K562 (cell line): ENCODE data around the gene GGT5. TPM values are rescaled to one million over a fixed set of nuclear protein-coding genes. Genes with fewer than 3 reads are reported as not detected.
A peak's percentile ranks its signal among the peaks of the same experiment; 100 is the strongest.
"Not testable (repeated sequence)": the region's sequence is repeated elsewhere in the genome, so short reads cannot be mapped to it uniquely, and the experiment has no call there.

Experiments used
- ATAC-seq: fragments of 200-7000 bp; cut with Tn5 transposase; 3 replicates; pipeline ENCODE4 v1.9.1; 2020; ENCODE audit warnings: moderate library complexity
- BruUV-seq: library from RNA; stranded (reverse); fragments of 400-500 nt; replicated peaks from 2 replicates; lab custom pipeline; 2021; lab: Mats Ljungman, UMichigan
- CTCF ChIA-PET: fragments of 300-600 bp; formaldehyde crosslinking; extraction: SDS; loops from one replicate; lab custom pipeline; 2021; ENCODE audit warnings: low intra/inter-chr PET ratio; lab: Yijun Ruan, JAX
- POLR2A ChIA-PET: fragments of 300-600, 350-650 bp; sonication (Branson Sonifier 250); formaldehyde crosslinking; extraction: SDS; loops from one replicate; lab custom pipeline; 2021; ENCODE audit warnings: antibody characterized with exemption, inconsistent platforms; lab: Yijun Ruan, JAX
- DNase-seq, 4 experiments: peaks; one replicate each; pipeline versions ENCODE4 v3.0.0 to v3.0.0-alpha.2; 2011 to 2018; ENCODE audit warnings: low spot score in 3 of 4, mixed read lengths in 3 of 4; ENCODE audit errors: extremely low read depth in 1 of 4
- FAIRE-seq: peaks from 2 replicates; lab custom pipeline; 2011; peaks lifted over from hg19 to GRCh38; lab: Jason Lieb, UNC
- H2AFZ ChIP-seq: 2 replicates; pipeline ENCODE4 v1.6.0; 2011; ENCODE audit warnings: low read depth, low read length, control low read depth, inconsistent platforms
- H3K27ac ChIP-seq: fragments of 200-600 bp; 3 replicates; pipeline ENCODE4 v1.8.0; 2011; ENCODE audit warnings: low read depth, mild to moderate bottlenecking, control low read depth, inconsistent platforms, low read length, moderate library complexity, mixed read lengths; ENCODE audit errors: extremely low read depth
- H3K27me3 ChIP-seq, 2 experiments: fragments of 300-600 bp in 1 of 2; 2 replicates in 1 of 2; 3 replicates in 1 of 2; pipeline versions ENCODE4 v1.6.0 to v1.8.0; 2011; ENCODE audit warnings: inconsistent platforms in 2 of 2, low read length in 2 of 2, mild to moderate bottlenecking in 1 of 2, mixed read lengths in 1 of 2, moderate library complexity in 1 of 2; ENCODE audit not compliant: control insufficient read depth in 2 of 2, insufficient read depth in 2 of 2
- H3K36me3 ChIP-seq: fragments of 300-600 bp; 3 replicates; pipeline ENCODE4 v1.8.0; 2011; ENCODE audit warnings: mild to moderate bottlenecking, low read length, inconsistent platforms; ENCODE audit not compliant: control insufficient read depth, insufficient read depth
- H3K4me1 ChIP-seq, 2 experiments: fragments of 200-600 bp in 1 of 2; replicated peaks in 1 of 2; 2 replicates in 1 of 2; 3 replicates in 1 of 2; pipeline versions ENCODE4 v1.5.1 to v1.8.0; 2011; ENCODE audit warnings: inconsistent platforms in 2 of 2, low read length in 2 of 2, mild to moderate bottlenecking in 1 of 2, mixed read lengths in 1 of 2, moderate library complexity in 1 of 2; ENCODE audit not compliant: control insufficient read depth in 2 of 2, insufficient read depth in 2 of 2
- H3K4me2 ChIP-seq: 2 replicates; pipeline ENCODE4 v1.6.1; 2011; ENCODE audit warnings: low read length, control low read depth, inconsistent platforms, mixed read lengths; ENCODE audit not compliant: insufficient read depth
- H3K4me3 ChIP-seq: fragments of 200-600 bp; sonication (generic), shearing (Covaris generic); 2 replicates; pipeline ENCODE4 v1.5.1; 2016; ENCODE audit warnings: control low read depth, inconsistent platforms
- H3K79me2 ChIP-seq: fragments of 200-600 bp; 3 replicates; pipeline ENCODE4 v1.8.0; 2011; ENCODE audit warnings: low read length, inconsistent platforms; ENCODE audit not compliant: control insufficient read depth, insufficient read depth
- H3K9ac ChIP-seq, 2 experiments: 2 replicates each; pipeline versions ENCODE4 v1.6.0 to v1.6.1; 2011; ENCODE audit warnings: low read depth in 2 of 2, low read length in 2 of 2, control low read depth in 1 of 2, inconsistent platforms in 1 of 2, mild to moderate bottlenecking in 1 of 2, mixed read lengths in 1 of 2; ENCODE audit not compliant: insufficient read depth in 1 of 2
- H3K9me1 ChIP-seq: one replicate; pipeline ENCODE4 v1.6.0; 2011; ENCODE audit warnings: inconsistent platforms, mild to moderate bottlenecking, low read length, moderate library complexity; ENCODE audit not compliant: control insufficient read depth, insufficient read depth
- H3K9me3 ChIP-seq: replicated peaks from 2 replicates; pipeline ENCODE4 v1.5.1; 2011; ENCODE audit warnings: low read depth, low read length, inconsistent platforms; ENCODE audit not compliant: control insufficient read depth, insufficient read depth
- H4K20me1 ChIP-seq: replicated peaks from 2 replicates; pipeline ENCODE4 v1.6.1; 2011; ENCODE audit warnings: low read length, inconsistent platforms, mixed read lengths; ENCODE audit not compliant: control insufficient read depth, insufficient read depth
- AFF1 ChIP-seq, 2 experiments: fragments of 450-650 bp; IDR thresholded peaks; 2 replicates each; pipeline ENCODE4 v1.6.1; 2018; ENCODE audit warnings: mild to moderate bottlenecking in 2 of 2, low read depth in 1 of 2; ENCODE audit not compliant: partially characterized antibody in 2 of 2
- CBFA2T3 ChIP-seq: fragments of 450-650 bp; IDR thresholded peaks from 2 replicates; pipeline ENCODE4 v1.6.1; 2017
- DLX4 ChIP-seq: fragments of 250-450 bp; sonication (Bioruptor Pico); IDR thresholded peaks from 2 replicates; pipeline ENCODE4 v1.6.1; 2021; ENCODE audit warnings: mild to moderate bottlenecking
- FOSL1 ChIP-seq: fragments of 200-800 bp; sonication (Bioruptor generic); conservative IDR thresholded peaks from 2 replicates; pipeline ENCODE4 v1.6.1; 2016; ENCODE audit warnings: missing genetic modification characterization, missing compliant biosample characterization
- KAT7 ChIP-seq: sonication (generic); formaldehyde crosslinking; IDR thresholded peaks from 2 replicates; pipeline ENCODE4 v1.8.0; 2022; ENCODE audit warnings: missing genetic modification reagents, mild to moderate bottlenecking, borderline replicate concordance
- NCOA1 ChIP-seq: fragments of 450-650 bp; IDR thresholded peaks from 2 replicates; pipeline ENCODE4 v1.6.1; 2016; ENCODE audit warnings: low read depth
- SMAD2 ChIP-seq: fragments of 150-350 bp; IDR thresholded peaks from 2 replicates; pipeline ENCODE4 v1.6.1; 2014; ENCODE audit warnings: low read depth, mild to moderate bottlenecking, low read length
- XRCC3 ChIP-seq: fragments of 450-650 bp; IDR thresholded peaks from 2 replicates; pipeline ENCODE4 v1.6.1; 2017; ENCODE audit warnings: mild to moderate bottlenecking, moderate library complexity
- WGBS: fragments of 100-300 bp; shearing (Covaris generic); methylation state at CpG from one replicate; pipeline ENCODE4 v1.1.6; 2016; ENCODE audit warnings: low coverage, mixed read lengths; ENCODE audit not compliant: insufficient coverage; ENCODE audit errors: missing lambda C conversion rate; 5-methylcytosine and 5-hydroxymethylcytosine counted together
- in situ Hi-C: fragments of 300-500 bp; cut with MboI; formaldehyde crosslinking; loops from 4 replicates; pipeline ENCODE4 v1.15.0; 2018; ENCODE audit warnings: inconsistent platforms, mixed read lengths
- intact Hi-C: fragments of 100-400 bp; cut with micrococcal nuclease; formaldehyde crosslinking; loops from 2 replicates; pipeline ENCODE4 v1.14.2; 2022
- polyA plus RNA-seq, 8 experiments: library from polyadenylated mRNA; depleted of rRNA in 4 of 8; stranded (reverse) in 5 of 8; unstranded in 3 of 8; fragments of >200 nt; fragmentation: Nextera tagmentation in 2 of 8; fragmentation: Illumina TruSeq in 1 of 8; extraction: Ambion mirVana in 2 of 8; extraction: Trizol in 1 of 8; gene quantifications; 2 replicates each; pipeline versions ENCODE4 v1.2.1 to v1.2.3, GENCODE V29; 2011 to 2014; ENCODE audit warnings: inconsistent platforms in 1 of 8, missing spikeins in 1 of 8
- total RNA-seq, 7 experiments: library from RNA; depleted of rRNA in 6 of 7; stranded (reverse); fragments of >200 nt in 6 of 7; fragmentation: Illumina TruSeq in 2 of 7; extraction: Trizol in 2 of 7; gene quantifications; 2 replicates each; pipeline versions ENCODE4 v1.2.1 to v1.2.3, GENCODE V29; 2011 to 2021; ENCODE audit warnings: low replicate concordance in 1 of 7

The GGT5 gene
- total and polyA plus RNA-seq, 9 of the 15 experiments (the other 6 are each of a cell fraction or from before 2014, with no cell fraction given): 0.07 to 0.69 (median 0.18) TPM; not detected in 4

- peaks cover 0 to 39% of the 10 kb centered on the region in 2 experiments; a peak in 2 of 5 replicates for H3K4me1 ChIP-seq
- no peak for ATAC-seq
- no peaks in the 10 kb centered on the region for H3K79me2 ChIP-seq
- no peak overlapping the region for H3K4me3 ChIP-seq
- no peaks in the 10 kb centered on the region for H3K9me1 ChIP-seq
- H3K9me3 ChIP-seq: no peaks in the 10 kb centered on the region
- in situ Hi-C loops (no loop called here), intact Hi-C loops (loop anchor here (10.0 kb wide), 2 partner anchors 229 to 341 kb away; no protein-coding TSS in a partner anchor)
- peaks cover 2 to 21% of the 10 kb centered on the region in 2 experiments; a peak in 2 of 5 replicates for H3K27me3 ChIP-seq
- H3K27ac ChIP-seq: no peak overlapping the region
- TF ChIP-seq AFF1 (IDR thresholded peaks at IDR 0.05; ENCODE audit: low read depth in 1 of 2, partially characterized antibody in 2 of 2): no peak
- no peak for TF ChIP-seq KAT7 (CRISPR knock-in tag)
- no peak for TF ChIP-seq SMAD2
- no peak for TF ChIP-seq FOSL1 (tag)
- TF ChIP-seq CBFA2T3: no peak
- TF ChIP-seq DLX4 (CRISPR knock-in tag): no peak
- TF ChIP-seq NCOA1: no peak
- no peak for TF ChIP-seq XRCC3
- TF ChIP-seq, all 486 proteins: peak for 0
- BruUV-seq: no TSS peak
- Histone ChIP-seq H3K4me2 (no peak overlapping the region), H3K9ac (no peak overlapping the region), H4K20me1 (0 out of 2 replicates have a peak, but pooled peaks cover 6% of the 10 kb centered on the region), H3K36me3 (peaks cover 1% of the 10 kb centered on the region; the same call in 1 of the 3 replicates), H2AFZ (no peak overlapping the region)
- CTCF ChIA-PET: no interaction called here
- 5% methylated on average over 3 of the region's 24 CpGs for WGBS
- DNase-seq (no peak), FAIRE-seq (no peak)
- POLR2A ChIA-PET: interaction anchor here (0.6 kb wide), 1 partner anchor 59 kb away, joined by 3 read pairs; no protein-coding TSS in a partner anchor
These were observed 61.4 kb downstream of the GGT5 start for GRCh38 chr22:24183321-24184031.

GRCh38 chr22:24182900-24183246 lies 62.0 kb downstream of the GGT5 start:
- in situ Hi-C loops, H2AFZ ChIP-seq, BruUV-seq, H3K9me1 ChIP-seq, H3K27ac ChIP-seq, H3K79me2 ChIP-seq, H3K9ac ChIP-seq, H4K20me1 ChIP-seq, H3K36me3 ChIP-seq, DNase-seq, H3K4me2 ChIP-seq, H3K9me3 ChIP-seq, H3K4me3 ChIP-seq, CTCF ChIA-PET, FAIRE-seq: not testable (repeated sequence)
- H3K4me1 ChIP-seq: peaks cover 0 to 42% of the 10 kb centered on the region in 2 experiments; a peak in 2 of 5 replicates
- intact Hi-C loops: loop anchor here (10.0 kb wide), 2 partner anchors 228 to 342 kb away; no protein-coding TSS in a partner anchor
- peak; percentile 27 for ATAC-seq
- POLR2A ChIA-PET: interaction anchor here (0.6 kb wide), 1 partner anchor 58 kb away, joined by 3 read pairs; no protein-coding TSS in a partner anchor
- WGBS: 10% methylated on average over 8 of the region's 11 CpGs
- peaks cover 2 to 21% of the 10 kb centered on the region in 2 experiments; a peak in 2 of 5 replicates for H3K27me3 ChIP-seq
